Measurements from ENCODE around the gene RBP4.

The RBP4 gene

DNA sequence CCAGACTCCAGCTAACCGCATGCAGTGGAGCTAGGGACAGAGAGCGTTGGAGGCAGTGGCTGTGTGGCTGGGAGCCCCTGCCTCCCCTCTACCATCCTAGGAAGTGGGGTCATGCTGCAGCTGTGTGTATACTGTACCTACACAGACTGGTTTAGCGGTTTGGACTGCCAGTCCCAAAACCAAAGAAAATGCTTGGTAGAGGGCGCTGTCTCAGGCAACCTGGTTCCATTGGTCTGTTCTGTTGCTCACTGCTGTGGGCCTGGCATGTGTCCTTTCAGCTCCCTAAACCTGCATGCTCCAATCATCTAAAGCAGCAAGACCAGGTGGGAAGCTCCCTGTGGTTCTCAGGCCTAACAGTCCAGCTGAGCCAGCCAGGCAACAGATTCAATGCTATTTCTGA is 4.5 kb downstream of the RBP4 start:
- H3K27ac ChIP-seq, result no peak overlapping the region
- TF ChIP-seq, protein P1, sequence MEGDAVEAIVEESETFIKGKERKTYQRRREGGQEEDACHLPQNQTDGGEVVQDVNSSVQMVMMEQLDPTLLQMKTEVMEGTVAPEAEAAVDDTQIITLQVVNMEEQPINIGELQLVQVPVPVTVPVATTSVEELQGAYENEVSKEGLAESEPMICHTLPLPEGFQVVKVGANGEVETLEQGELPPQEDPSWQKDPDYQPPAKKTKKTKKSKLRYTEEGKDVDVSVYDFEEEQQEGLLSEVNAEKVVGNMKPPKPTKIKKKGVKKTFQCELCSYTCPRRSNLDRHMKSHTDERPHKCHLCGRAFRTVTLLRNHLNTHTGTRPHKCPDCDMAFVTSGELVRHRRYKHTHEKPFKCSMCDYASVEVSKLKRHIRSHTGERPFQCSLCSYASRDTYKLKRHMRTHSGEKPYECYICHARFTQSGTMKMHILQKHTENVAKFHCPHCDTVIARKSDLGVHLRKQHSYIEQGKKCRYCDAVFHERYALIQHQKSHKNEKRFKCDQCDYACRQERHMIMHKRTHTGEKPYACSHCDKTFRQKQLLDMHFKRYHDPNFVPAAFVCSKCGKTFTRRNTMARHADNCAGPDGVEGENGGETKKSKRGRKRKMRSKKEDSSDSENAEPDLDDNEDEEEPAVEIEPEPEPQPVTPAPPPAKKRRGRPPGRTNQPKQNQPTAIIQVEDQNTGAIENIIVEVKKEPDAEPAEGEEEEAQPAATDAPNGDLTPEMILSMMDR (IDR thresholded peaks at IDR 0.05), result peak; percentile 34
- no peak for TF ChIP-seq ZFX (IDR thresholded peaks at IDR 0.05; ENCODE audit: borderline replicate concordance)

DNA sequence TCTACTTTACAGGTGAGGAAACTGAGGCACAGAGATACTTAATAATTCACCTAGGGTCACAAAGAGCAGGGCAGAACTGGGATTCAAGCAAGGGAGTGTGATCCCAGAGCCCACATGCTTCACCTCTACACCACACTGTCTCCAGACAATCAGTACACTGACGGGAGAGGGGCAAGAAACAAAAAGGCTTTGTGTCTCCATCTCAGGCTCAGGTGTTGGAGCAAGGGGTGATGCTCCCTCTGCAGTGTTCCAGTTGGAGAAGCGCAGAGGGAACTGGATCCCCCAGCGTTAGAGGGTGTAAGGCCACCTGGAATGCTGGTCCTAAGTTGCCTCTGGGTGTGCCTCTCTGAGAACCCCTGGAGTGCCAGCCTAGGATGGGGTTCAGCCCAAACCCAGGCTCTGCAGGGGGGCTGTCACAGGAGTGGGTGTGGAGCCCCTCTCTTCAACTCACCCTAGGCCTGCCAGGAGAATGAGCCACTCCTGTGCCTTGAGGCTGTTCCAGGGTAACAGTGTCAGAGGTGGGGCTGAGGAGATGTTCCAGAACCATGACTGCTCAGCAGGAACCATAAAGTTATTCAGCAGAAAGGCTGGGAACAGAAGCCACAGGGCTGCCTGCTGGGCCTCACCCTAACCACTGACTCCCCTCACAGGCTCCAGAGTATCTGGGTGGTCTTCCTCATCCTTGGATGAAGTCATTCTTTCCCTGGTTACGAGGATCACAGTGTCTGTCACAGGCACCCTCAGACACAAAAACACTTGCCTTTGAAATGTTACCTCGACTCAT is 5.5 kb downstream of the RBP4 start:
- H3K27ac ChIP-seq, result no peak overlapping the region
- TF ChIP-seq ZFX (IDR thresholded peaks at IDR 0.05; ENCODE audit: borderline replicate concordance), result no peak
- TF ChIP-seq, protein P1 (IDR thresholded peaks at IDR 0.05), result no peak

DNA sequence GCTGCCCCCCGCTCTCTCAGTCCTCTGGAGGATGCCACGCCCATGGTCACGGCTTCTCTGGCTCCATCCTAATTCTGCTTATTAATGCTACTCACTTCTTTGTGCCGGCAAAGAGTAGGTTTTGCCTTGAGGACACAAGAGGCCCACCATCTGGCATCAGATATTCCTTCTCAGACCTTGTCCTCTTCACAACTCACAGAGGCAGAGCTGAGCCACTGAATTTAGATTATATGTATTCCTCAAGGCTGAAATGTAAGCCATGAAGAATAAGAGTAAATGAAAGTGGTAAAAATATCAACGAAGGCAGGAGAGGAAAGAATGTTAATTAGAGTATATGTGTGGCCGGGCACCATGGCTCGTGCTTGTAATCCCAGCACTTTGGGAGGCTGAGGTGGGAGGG is 6.5 kb downstream of the RBP4 start:
- TF ChIP-seq ZFX (IDR thresholded peaks at IDR 0.05; ENCODE audit: borderline replicate concordance), result no peak
- TF ChIP-seq, protein P1 (IDR thresholded peaks at IDR 0.05), result no peak
- H3K27ac ChIP-seq, result no peak overlapping the region

DNA sequence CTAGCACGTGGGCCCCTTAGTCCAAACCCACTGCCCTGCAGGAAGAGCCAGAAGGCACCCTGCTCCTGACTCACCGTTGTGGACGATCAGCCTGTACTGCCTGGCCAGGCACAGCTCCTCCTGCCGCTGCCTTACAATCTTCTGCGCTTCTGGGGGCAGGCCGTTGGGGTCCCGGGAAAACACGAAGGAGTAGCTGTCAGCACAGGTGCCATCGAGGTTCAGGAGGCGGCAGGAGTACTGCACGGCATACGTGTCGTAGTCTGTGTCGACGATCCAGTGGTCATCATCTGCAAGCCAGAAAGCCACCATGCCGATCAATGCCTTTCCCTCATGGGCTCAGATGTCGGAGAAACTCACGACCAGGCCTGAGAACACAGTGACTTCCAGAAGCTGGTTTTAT is 7.3 kb downstream of the RBP4 start:
- H3K27ac ChIP-seq, result no peak overlapping the region
- TF ChIP-seq, protein P1 (IDR thresholded peaks at IDR 0.05), result no peak
- no peak for TF ChIP-seq ZFX (IDR thresholded peaks at IDR 0.05; ENCODE audit: borderline replicate concordance)

DNA sequence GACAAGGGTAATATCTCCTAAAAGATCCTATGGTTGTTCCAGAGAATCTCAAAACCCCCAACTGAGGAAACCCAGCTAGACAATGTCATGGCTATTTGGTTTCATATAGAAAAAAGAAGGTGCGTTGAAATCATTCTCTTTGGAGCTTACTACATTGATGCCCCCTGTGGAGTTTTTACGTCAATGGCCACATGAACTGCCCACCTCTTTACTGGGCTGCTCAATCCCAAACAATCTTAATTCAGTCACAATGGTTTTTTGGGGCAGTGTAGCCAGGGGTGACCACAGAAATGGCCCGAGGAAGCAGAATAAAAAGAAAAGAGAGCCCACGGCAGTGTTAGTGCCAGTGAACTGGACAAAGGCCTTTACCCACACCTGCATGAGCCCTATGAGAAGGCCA is 7.8 kb downstream of the RBP4 start:
- H3K27ac ChIP-seq, result no peak overlapping the region
- TF ChIP-seq, protein P1 (IDR thresholded peaks at IDR 0.05), result no peak
- no peak for TF ChIP-seq ZFX (IDR thresholded peaks at IDR 0.05; ENCODE audit: borderline replicate concordance)

DNA sequence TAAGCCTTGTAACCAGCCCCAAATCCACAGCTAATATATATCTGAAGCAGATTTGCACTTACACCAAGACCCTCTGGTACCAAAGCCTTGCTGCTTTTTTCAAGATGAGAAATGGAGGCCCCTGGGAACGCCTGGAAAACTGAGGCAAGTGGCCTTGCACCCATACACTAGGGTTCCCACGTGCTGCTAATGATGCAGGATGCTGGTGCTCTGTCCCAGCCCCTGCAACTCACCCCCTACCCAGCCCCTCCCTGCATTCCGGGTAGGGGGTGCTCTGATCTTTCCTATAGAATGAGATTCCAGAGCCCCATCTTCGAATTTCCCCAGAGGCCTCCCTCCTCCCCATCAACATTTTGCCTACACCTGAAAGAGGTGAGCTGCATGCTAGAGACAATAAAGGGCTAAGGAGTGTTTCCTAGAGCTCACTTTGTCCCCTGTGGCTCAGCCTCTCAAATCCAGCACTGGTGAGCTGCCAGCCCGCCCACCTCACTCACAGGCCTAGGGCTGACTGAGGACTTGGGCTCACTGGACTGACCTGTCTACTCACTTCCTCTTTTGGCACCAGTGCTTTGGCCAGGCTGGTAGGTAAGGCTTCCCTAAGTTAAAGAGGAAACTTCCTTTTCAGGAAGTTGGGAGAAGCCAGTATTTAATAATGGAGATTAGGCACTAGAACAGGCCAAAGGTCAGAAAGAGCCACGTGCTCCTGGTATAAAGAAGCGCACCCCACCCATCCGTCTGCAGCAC is 9.8 kb downstream of the RBP4 start:
- no peak overlapping the region for H3K27ac ChIP-seq
- no peak for TF ChIP-seq ZFX (IDR thresholded peaks at IDR 0.05; ENCODE audit: borderline replicate concordance)
- TF ChIP-seq, protein P1 (IDR thresholded peaks at IDR 0.05), result no peak

DNA sequence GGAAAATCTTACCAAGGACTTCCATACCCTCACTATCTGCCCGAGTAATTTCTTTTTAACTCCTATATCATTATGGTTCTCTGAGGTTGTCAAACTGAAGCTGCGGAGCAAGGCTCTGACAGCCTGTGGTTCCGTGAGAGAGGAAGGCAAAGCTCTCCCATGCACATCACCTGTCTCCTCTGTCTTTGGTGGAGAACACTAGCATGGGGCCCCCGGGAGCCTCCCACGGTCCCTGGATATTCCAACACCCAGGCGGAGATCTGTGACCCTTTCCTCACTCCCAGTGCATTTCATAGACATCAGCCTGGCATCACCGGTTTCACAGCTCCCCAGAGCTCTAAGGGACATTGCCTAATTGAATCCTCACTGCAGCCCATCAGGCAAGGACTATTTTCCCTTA is 10.4 kb downstream of the RBP4 start:
- H3K27ac ChIP-seq, result peak overlapping the region; percentile 55
- TF ChIP-seq, protein P1 (IDR thresholded peaks at IDR 0.05), result no peak
- no peak for TF ChIP-seq ZFX (IDR thresholded peaks at IDR 0.05; ENCODE audit: borderline replicate concordance)

Measured in 22Rv1 (cell line).